Thyroid gland (tissue), 4 donors: ENCODE data around the gene SOCS7. TPM values are rescaled to one million over a fixed set of nuclear protein-coding genes. Genes with fewer than 3 reads are reported as not detected.

Experiments
- DNase-seq, 2 donors: peaks; one replicate each; pipeline ENCODE4 v3.0.0-alpha.2; 2019
- H3K27ac ChIP-seq, 3 donors: fragments of 200-600 bp; sonication (generic); 1 replicate in 2 of 3; 2 replicates in 1 of 3; pipeline ENCODE4 v1.5.1; 2016 to 2019; ENCODE audit warnings: mild to moderate bottlenecking in 1 of 3, moderate library complexity in 1 of 3
- H3K27me3 ChIP-seq: fragments of 200-600 bp; sonication (generic); one replicate; pipeline ENCODE4 v1.5.1; 2019
- H3K36me3 ChIP-seq, 2 donors: fragments of 200-600 bp; sonication (generic); one replicate each; pipeline ENCODE4 v1.5.1; 2016 to 2019
- H3K4me1 ChIP-seq, 2 donors: fragments of 200-600 bp; sonication (generic); one replicate each; pipeline ENCODE4 v1.5.1; 2017 to 2019
- H3K4me3 ChIP-seq, 3 donors: fragments of 200-600 bp; sonication (generic); replicated peaks in 1 of 3; 1 replicate in 2 of 3; 2 replicates in 1 of 3; pipeline ENCODE4 v1.5.1; 2016; ENCODE audit warnings: mild to moderate bottlenecking in 1 of 3
- H3K9me3 ChIP-seq: fragments of 200-600 bp; sonication (generic); one replicate; pipeline ENCODE4 v1.5.1; 2017
- CTCF ChIP-seq, 6 experiments: fragments of 200-600 bp in 3 of 6; fragments of 450-650 bp in 3 of 6; sonication (generic) in 3 of 6; IDR thresholded peaks; one replicate each; pipeline ENCODE4 v1.5.1; 2016 to 2019; ENCODE audit warnings: antibody characterized with exemption in 6 of 6, mild to moderate bottlenecking in 2 of 6, inconsistent platforms in 1 of 6, moderate library complexity in 1 of 6
- POLR2A ChIP-seq, 2 donors: fragments of 450-650 bp; IDR thresholded peaks; one replicate each; pipeline ENCODE4 v1.6.1; 2017; ENCODE audit warnings: antibody characterized with exemption in 2 of 2, mild to moderate bottlenecking in 2 of 2, moderate library complexity in 1 of 2
- WGBS, 2 donors: methylation state at CpG; one replicate each; pipeline ENCODE4 v1.1.5; 2017; 5-methylcytosine and 5-hydroxymethylcytosine counted together
- intact Hi-C: fragments of 100-400 bp; cut with DNase I; formaldehyde crosslinking; loops from one replicate; pipeline ENCODE4 v1.15.1; 2023
- total RNA-seq, 4 donors: library from RNA; depleted of rRNA; stranded (reverse); fragments of >200 nt; gene quantifications; one replicate each; pipeline ENCODE4 v1.2.3, GENCODE V29; 2016

Gene SOCS7
- total RNA-seq, 4 donors from 2014 or later: 17.1 to 22.3 (median 20.1) TPM

GRCh38 chr17:38326996-38327792 is 24.4 kb upstream of the SOCS7 start:
- no peak for TF ChIP-seq CTCF (IDR thresholded peaks at IDR 0.05)
- TF ChIP-seq POLR2A (IDR thresholded peaks at IDR 0.05): no peak
- peaks cover 6 to 11% of the 10 kb centered on the region in 2 donors for H3K4me1 ChIP-seq
- 82 to 87% methylated on average over 8 of the region's 8 CpGs for WGBS, 2 donors
- H3K27ac ChIP-seq: no peak overlapping the region
- intact Hi-C loops: no loop called here
- H3K4me3 ChIP-seq: no peak overlapping the region
- no peaks in the 10 kb centered on the region for H3K9me3 ChIP-seq
- no peaks in the 10 kb centered on the region for H3K27me3 ChIP-seq
- DNase-seq: no peak
- H3K36me3 ChIP-seq: peaks cover 9% of the 10 kb centered on the region in 2 donors

GRCh38 chr17:38327936-38328335 is 23.7 kb upstream of the SOCS7 start:
- Histone ChIP-seq H3K36me3 (peaks cover 5 to 7% of the 10 kb centered on the region in 2 donors), H3K4me3 (no peak overlapping the region), H3K27me3 (no peaks in the 10 kb centered on the region), H3K4me1 (peaks cover 6 to 11% of the 10 kb centered on the region in 2 donors), H3K27ac (no peak overlapping the region), H3K9me3 (no peaks in the 10 kb centered on the region)
- intact Hi-C loops: no loop called here
- no peak for DNase-seq
- TF ChIP-seq CTCF (IDR thresholded peaks at IDR 0.05) (no peak), POLR2A (IDR thresholded peaks at IDR 0.05) (no peak)
- WGBS, 2 donors: 44 to 67% methylated on average over 1 of the region's 1 CpG

- 81 to 82% methylated on average over 7 of the region's 7 CpGs for WGBS, 2 donors
- DNase-seq: no peak
- Histone ChIP-seq H3K27ac (no peak overlapping the region), H3K27me3 (no peaks in the 10 kb centered on the region), H3K36me3 (peaks cover under 1 to 2% of the 10 kb centered on the region in 2 donors), H3K9me3 (no peaks in the 10 kb centered on the region), H3K4me1 (peaks cover 6 to 11% of the 10 kb centered on the region in 2 donors), H3K4me3 (no peak overlapping the region)
- TF ChIP-seq CTCF (IDR thresholded peaks at IDR 0.05) (no peak), POLR2A (IDR thresholded peaks at IDR 0.05) (no peak)
- intact Hi-C loops: no loop called here
These were observed 23.0 kb upstream of the SOCS7 start for GRCh38 chr17:38328620-38329019.

- Histone ChIP-seq H3K9me3 (no peaks in the 10 kb centered on the region), H3K4me3 (no peak overlapping the region), H3K36me3 (no peaks in the 10 kb centered on the region), H3K27me3 (no peaks in the 10 kb centered on the region), H3K4me1 (peaks cover 6 to 11% of the 10 kb centered on the region in 2 donors), H3K27ac (no peak overlapping the region)
- no peak for DNase-seq
- no peak for TF ChIP-seq POLR2A (IDR thresholded peaks at IDR 0.05)
- TF ChIP-seq CTCF (IDR thresholded peaks at IDR 0.05): no peak
- WGBS, 2 donors: 87 to 89% methylated on average over 7 of the region's 7 CpGs
- intact Hi-C loops: no loop called here
These were observed 22.4 kb upstream of the SOCS7 start for GRCh38 chr17:38329284-38329683.
